Mucosa of stomach (tissue), 1 donor: ENCODE data around the gene PRKG1.

ENCODE experiments used
- H3K27me3 ChIP-seq: one replicate; pipeline ENCODE4 v1.7.0; 2013; ENCODE audit warnings: mild to moderate bottlenecking, low read length; ENCODE audit not compliant: control insufficient read depth, insufficient read depth
- H3K36me3 ChIP-seq: one replicate; pipeline ENCODE4 v1.7.0; 2013; ENCODE audit warnings: low read length; ENCODE audit not compliant: control insufficient read depth, insufficient read depth
- H3K4me1 ChIP-seq: one replicate; pipeline ENCODE4 v1.7.0; 2013; ENCODE audit warnings: mild to moderate bottlenecking, low read length; ENCODE audit not compliant: control insufficient read depth, insufficient read depth
- H3K4me3 ChIP-seq: one replicate; pipeline ENCODE4 v1.7.0; 2013; ENCODE audit warnings: low read length
- H3K9ac ChIP-seq: one replicate; pipeline ENCODE4 v1.7.0; 2013; ENCODE audit warnings: mild to moderate bottlenecking, low read length, moderate library complexity
- H3K9me3 ChIP-seq: one replicate; pipeline ENCODE4 v1.7.0; 2013; ENCODE audit warnings: mild to moderate bottlenecking, low read length, moderate library complexity; ENCODE audit not compliant: control insufficient read depth
- donor health status: Pancreatic carcinoma.

Gene PRKG1

DNA sequence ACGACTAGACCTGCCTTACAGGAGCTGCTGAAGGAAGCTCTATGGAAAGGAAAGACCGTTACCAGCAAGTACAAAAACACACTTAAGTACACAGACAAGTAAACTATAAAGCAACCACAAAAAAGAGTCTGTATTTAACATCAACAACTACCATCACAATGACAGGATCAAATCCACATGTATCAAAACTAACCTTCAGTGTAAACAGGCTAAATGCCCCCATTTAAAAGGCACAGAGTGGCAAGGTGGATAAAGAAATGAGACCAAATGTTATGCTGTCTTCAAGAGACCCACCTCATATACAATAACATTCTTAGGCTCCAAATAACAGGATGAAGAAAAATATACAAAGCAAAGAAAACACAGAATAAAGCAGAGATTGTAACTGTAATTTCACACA, 932.8 kb downstream of the PRKG1 start:
- Histone ChIP-seq H3K4me3 (no peak overlapping the region), H3K4me1 (no peaks in the 10 kb centered on the region), H3K9ac (no peak overlapping the region), H3K36me3 (no peaks in the 10 kb centered on the region), H3K27me3 (no peaks in the 10 kb centered on the region), H3K9me3 (no peaks in the 10 kb centered on the region)

DNA sequence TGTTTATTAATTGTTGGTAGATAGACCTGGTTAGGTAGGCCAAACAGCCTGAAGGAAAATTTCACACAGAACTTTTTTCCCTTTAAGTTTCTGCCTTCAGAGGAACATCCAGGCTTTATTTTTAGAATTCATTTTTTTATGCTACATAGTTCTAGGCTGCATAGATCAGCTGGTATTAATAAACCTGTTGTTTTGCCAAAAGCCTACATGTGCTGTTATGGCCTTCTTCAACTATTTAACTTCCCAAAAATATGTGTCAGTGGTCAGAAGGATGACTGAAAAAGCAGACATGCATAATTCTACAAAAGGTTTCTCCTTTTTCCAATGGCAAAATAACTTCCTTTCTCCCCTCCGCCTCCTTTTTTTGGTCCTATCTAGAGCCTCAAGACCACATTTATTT, 936.8 kb downstream of the PRKG1 start:
- Histone ChIP-seq H3K27me3 (no peaks in the 10 kb centered on the region), H3K9me3 (no peaks in the 10 kb centered on the region), H3K36me3 (no peaks in the 10 kb centered on the region), H3K9ac (no peak overlapping the region), H3K4me1 (no peaks in the 10 kb centered on the region), H3K4me3 (no peak overlapping the region)

GRCh38 chr10:52019077-52019555, 944.8 kb downstream of the PRKG1 start:
- no peaks in the 10 kb centered on the region for H3K27me3 ChIP-seq
- H3K4me1 ChIP-seq = no peaks in the 10 kb centered on the region
- no peak overlapping the region for H3K9ac ChIP-seq
- H3K4me3 ChIP-seq = no peak overlapping the region
- H3K9me3 ChIP-seq = no peaks in the 10 kb centered on the region
- no peaks in the 10 kb centered on the region for H3K36me3 ChIP-seq

GRCh38 chr10:52019656-52020055, 945.4 kb downstream of the PRKG1 start:
- H3K4me1 ChIP-seq = no peaks in the 10 kb centered on the region
- H3K4me3 ChIP-seq = no peak overlapping the region
- H3K9me3 ChIP-seq = no peaks in the 10 kb centered on the region
- H3K27me3 ChIP-seq = no peaks in the 10 kb centered on the region
- H3K9ac ChIP-seq = no peak overlapping the region
- no peaks in the 10 kb centered on the region for H3K36me3 ChIP-seq

- no peaks in the 10 kb centered on the region for H3K4me1 ChIP-seq
- no peaks in the 10 kb centered on the region for H3K9me3 ChIP-seq
- no peak overlapping the region for H3K4me3 ChIP-seq
- H3K36me3 ChIP-seq = no peaks in the 10 kb centered on the region
- no peak overlapping the region for H3K9ac ChIP-seq
- no peaks in the 10 kb centered on the region for H3K27me3 ChIP-seq
These were observed 945.9 kb downstream of the PRKG1 start for GRCh38 chr10:52020173-52020572.

GRCh38 chr10:52020702-52021101, 946.4 kb downstream of the PRKG1 start:
- Histone ChIP-seq H3K4me3 (no peak overlapping the region), H3K9me3 (no peaks in the 10 kb centered on the region), H3K4me1 (no peaks in the 10 kb centered on the region), H3K36me3 (no peaks in the 10 kb centered on the region), H3K9ac (no peak overlapping the region), H3K27me3 (no peaks in the 10 kb centered on the region)

- Histone ChIP-seq H3K36me3 (no peaks in the 10 kb centered on the region), H3K9me3 (no peaks in the 10 kb centered on the region), H3K27me3 (no peaks in the 10 kb centered on the region), H3K4me1 (no peaks in the 10 kb centered on the region), H3K9ac (no peak overlapping the region), H3K4me3 (no peak overlapping the region)
These were observed 952.9 kb downstream of the PRKG1 start for GRCh38 chr10:52027055-52027705.

GRCh38 chr10:52028523-52028858, 954.2 kb downstream of the PRKG1 start:
- Histone ChIP-seq H3K27me3 (no peaks in the 10 kb centered on the region), H3K9ac (no peak overlapping the region), H3K36me3 (no peaks in the 10 kb centered on the region), H3K4me3 (no peak overlapping the region), H3K4me1 (no peaks in the 10 kb centered on the region), H3K9me3 (no peaks in the 10 kb centered on the region)

GRCh38 chr10:52029628-52030027, 955.3 kb downstream of the PRKG1 start:
- Histone ChIP-seq H3K4me3 (no peak overlapping the region), H3K27me3 (no peaks in the 10 kb centered on the region), H3K9me3 (no peaks in the 10 kb centered on the region), H3K36me3 (no peaks in the 10 kb centered on the region), H3K4me1 (no peaks in the 10 kb centered on the region), H3K9ac (no peak overlapping the region)

DNA sequence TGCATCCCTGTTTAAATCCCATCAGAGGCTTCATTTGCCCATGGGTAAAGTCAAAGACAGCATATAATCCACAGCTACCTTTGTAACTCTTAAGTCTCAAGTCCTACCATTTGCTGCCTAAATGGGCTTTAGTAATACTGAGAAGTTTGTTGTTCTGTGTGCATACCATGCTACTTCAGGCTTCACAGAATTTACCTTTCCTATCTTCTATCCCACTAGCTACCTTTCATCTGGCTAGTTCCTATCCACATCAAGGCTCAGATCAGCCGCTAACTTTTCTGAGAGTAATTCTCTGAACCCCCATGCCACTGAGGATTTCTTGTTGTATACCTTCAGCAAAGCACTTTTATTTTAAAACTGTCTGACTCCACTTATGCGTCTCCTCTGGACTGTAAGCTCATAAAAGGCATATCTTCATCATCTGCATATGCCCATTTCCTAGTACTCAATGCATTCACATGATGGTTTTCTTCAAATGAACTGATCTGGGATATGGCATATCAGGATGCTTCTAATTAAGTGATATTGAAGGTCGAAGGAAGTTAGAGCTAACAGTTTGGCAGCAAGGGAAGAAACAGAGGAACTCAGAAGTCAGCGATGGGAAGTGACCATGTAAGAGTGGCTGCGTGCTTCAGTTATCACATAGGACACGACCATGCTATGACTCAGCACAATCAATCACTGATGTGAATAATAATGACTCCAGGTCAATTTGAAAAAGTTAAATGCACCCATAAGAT, 955.9 kb downstream of the PRKG1 start:
- Histone ChIP-seq H3K27me3 (no peaks in the 10 kb centered on the region), H3K4me1 (no peaks in the 10 kb centered on the region), H3K9ac (no peak overlapping the region), H3K9me3 (no peaks in the 10 kb centered on the region), H3K4me3 (no peak overlapping the region), H3K36me3 (no peaks in the 10 kb centered on the region)

DNA sequence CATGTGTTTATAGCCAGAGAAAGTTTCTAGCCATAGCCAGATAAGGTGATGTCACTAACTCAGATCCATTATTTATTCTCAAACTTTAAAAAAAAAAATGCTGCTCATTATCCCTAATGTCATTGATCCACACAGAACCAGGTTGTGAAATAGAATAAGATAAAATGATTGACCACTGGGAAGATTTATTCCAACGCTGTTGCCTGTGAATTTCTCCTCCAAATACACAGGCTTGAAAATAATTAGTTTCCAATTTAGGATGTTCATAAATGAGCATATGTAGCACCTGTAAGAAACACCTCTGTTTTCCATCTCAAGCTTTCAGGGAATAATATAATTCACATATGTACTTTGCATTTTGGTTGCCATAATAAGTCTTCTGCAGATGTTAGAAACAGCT, 956.7 kb downstream of the PRKG1 start:
- Histone ChIP-seq H3K9me3 (no peaks in the 10 kb centered on the region), H3K4me3 (no peak overlapping the region), H3K9ac (no peak overlapping the region), H3K36me3 (no peaks in the 10 kb centered on the region), H3K27me3 (no peaks in the 10 kb centered on the region), H3K4me1 (no peaks in the 10 kb centered on the region)

DNA sequence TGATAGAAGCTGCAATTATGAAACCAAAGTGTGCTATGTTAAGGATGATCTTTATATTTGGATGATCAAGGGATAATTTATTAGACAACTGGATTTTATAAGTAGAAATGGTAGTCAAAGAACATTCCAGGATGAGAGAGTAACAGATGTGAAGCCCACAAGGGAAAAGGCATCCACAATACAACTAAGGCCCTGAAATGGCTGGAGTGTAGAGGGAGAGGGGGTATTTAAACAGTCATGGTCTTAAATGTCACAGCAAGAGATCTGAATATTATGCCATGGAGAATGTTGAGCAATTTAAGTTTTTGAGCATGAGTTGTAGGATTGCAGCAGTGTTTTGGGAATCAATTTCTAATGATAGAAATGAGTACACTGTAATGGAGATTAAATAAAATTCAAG, 957.5 kb downstream of the PRKG1 start:
- H3K4me1 ChIP-seq = no peaks in the 10 kb centered on the region
- H3K36me3 ChIP-seq = no peaks in the 10 kb centered on the region
- H3K4me3 ChIP-seq = no peak overlapping the region
- no peak overlapping the region for H3K9ac ChIP-seq
- no peaks in the 10 kb centered on the region for H3K9me3 ChIP-seq
- no peaks in the 10 kb centered on the region for H3K27me3 ChIP-seq
